ENCODE data around the gene HSPA2. TPM values are rescaled to one million over a fixed set of nuclear protein-coding genes. Genes with fewer than 3 reads are reported as not detected.
"Not testable (repeated sequence)": the region's sequence is repeated elsewhere in the genome, so short reads cannot be mapped to it uniquely, and the experiment has no call there.

The HSPA2 gene
- total RNA-seq, 2 experiments from 2014 or later = 1.5 to 1.9 TPM

GRCh38 chr14:64513271-64513670 lies 27.3 kb upstream of the HSPA2 start:
- H3K4me3 Mint-ChIP-seq = no peak overlapping the region
- H3K4me1 Mint-ChIP-seq (ENCODE audit: low read depth) = peaks cover 94% of the 10 kb centered on the region
- intact Hi-C loops (cut with DNase I, micrococcal nuclease) = no loop called here
- H3K36me3 ChIP-seq (ENCODE audit: insufficient read depth, low read length) = peaks cover 11% of the 10 kb centered on the region
- peaks cover 43% of the 10 kb centered on the region for H3K4me1 ChIP-seq (ENCODE audit: insufficient read depth, low read length)
- no peak overlapping the region for H3K4me3 ChIP-seq (ENCODE audit: low read length)
- peaks cover 27% of the 10 kb centered on the region for H3K36me3 Mint-ChIP-seq (ENCODE audit: low read depth)
- TF ChIP-seq, protein P1, sequence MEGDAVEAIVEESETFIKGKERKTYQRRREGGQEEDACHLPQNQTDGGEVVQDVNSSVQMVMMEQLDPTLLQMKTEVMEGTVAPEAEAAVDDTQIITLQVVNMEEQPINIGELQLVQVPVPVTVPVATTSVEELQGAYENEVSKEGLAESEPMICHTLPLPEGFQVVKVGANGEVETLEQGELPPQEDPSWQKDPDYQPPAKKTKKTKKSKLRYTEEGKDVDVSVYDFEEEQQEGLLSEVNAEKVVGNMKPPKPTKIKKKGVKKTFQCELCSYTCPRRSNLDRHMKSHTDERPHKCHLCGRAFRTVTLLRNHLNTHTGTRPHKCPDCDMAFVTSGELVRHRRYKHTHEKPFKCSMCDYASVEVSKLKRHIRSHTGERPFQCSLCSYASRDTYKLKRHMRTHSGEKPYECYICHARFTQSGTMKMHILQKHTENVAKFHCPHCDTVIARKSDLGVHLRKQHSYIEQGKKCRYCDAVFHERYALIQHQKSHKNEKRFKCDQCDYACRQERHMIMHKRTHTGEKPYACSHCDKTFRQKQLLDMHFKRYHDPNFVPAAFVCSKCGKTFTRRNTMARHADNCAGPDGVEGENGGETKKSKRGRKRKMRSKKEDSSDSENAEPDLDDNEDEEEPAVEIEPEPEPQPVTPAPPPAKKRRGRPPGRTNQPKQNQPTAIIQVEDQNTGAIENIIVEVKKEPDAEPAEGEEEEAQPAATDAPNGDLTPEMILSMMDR (IDR thresholded peaks at IDR 0.05) = no peak
- no peaks in the 10 kb centered on the region for H3K9me3 ChIP-seq (ENCODE audit: control insufficient read depth in 1 of 2, insufficient read depth in 1 of 2, low read length in 2 of 2)
- H3K9me3 Mint-ChIP-seq = no peaks in the 10 kb centered on the region
- DNase-seq (no peak), ATAC-seq (ENCODE audit: poor library complexity) (no peak)
- H3K27ac Mint-ChIP-seq = no peak overlapping the region
- H3K27ac ChIP-seq (ENCODE audit: low read depth in 1 of 2, low read length in 2 of 2) = no peak overlapping the region
- ChIA-PET POLR2A (interaction anchor here (4.8 kb wide), 1 partner anchor 11 kb away, joined by 29 read pairs; the partner anchor contains the start of gene ZBTB25), CTCF (no interaction called here)
- H3K27me3 ChIP-seq (ENCODE audit: control insufficient read depth in 1 of 2, insufficient read depth in 2 of 2, low read length in 2 of 2) = no peaks in the 10 kb centered on the region
- H3K27me3 Mint-ChIP-seq = no peaks in the 10 kb centered on the region

- Histone ChIP-seq H3K4me1 (ENCODE audit: insufficient read depth, low read length) (peaks cover 27% of the 10 kb centered on the region), H3K36me3 (ENCODE audit: insufficient read depth, low read length) (peaks cover 11% of the 10 kb centered on the region), H3K9me3 (ENCODE audit: control insufficient read depth in 1 of 2, insufficient read depth in 1 of 2, low read length in 2 of 2) (no peaks in the 10 kb centered on the region), H3K27me3 (ENCODE audit: control insufficient read depth in 1 of 2, insufficient read depth in 2 of 2, low read length in 2 of 2) (no peaks in the 10 kb centered on the region), H3K4me3 (ENCODE audit: low read length) (no peak overlapping the region), H3K27ac (ENCODE audit: low read depth in 1 of 2, low read length in 2 of 2) (no peak overlapping the region)
- intact Hi-C loops (cut with DNase I, micrococcal nuclease) = no loop called here
- H3K9me3 Mint-ChIP-seq = no peaks in the 10 kb centered on the region
- no peak overlapping the region for H3K27ac Mint-ChIP-seq
- TF ChIP-seq, protein P1 (IDR thresholded peaks at IDR 0.05) = no peak
- ATAC-seq (ENCODE audit: poor library complexity) = no peak
- no peak for DNase-seq
- peaks cover 84% of the 10 kb centered on the region for H3K4me1 Mint-ChIP-seq (ENCODE audit: low read depth)
- peaks cover 28% of the 10 kb centered on the region for H3K36me3 Mint-ChIP-seq (ENCODE audit: low read depth)
- POLR2A ChIA-PET = interaction anchor here (0.6 to 2.5 kb wide), 5 partner anchors 10 to 330 kb away, joined by 3 to 19 read pairs (median 4); partner anchors contain the start of gene ZBTB1
- CTCF ChIA-PET = interaction anchor here (0.7 to 1.7 kb wide), 4 partner anchors 12 to 85 kb away, joined by 3 to 4 read pairs (median 3); partner anchors contain the start of genes HSPA2 and ZBTB25
- no peak overlapping the region for H3K4me3 Mint-ChIP-seq
- H3K27me3 Mint-ChIP-seq = no peaks in the 10 kb centered on the region
Observed at GRCh38 chr14:64515053-64515452, 25.5 kb upstream of the HSPA2 start.

GRCh38 chr14:64516969-64517368 lies 23.6 kb upstream of the HSPA2 start:
- Histone ChIP-seq H3K27ac (ENCODE audit: low read depth in 1 of 2, low read length in 2 of 2) (no peak overlapping the region), H3K27me3 (ENCODE audit: control insufficient read depth in 1 of 2, insufficient read depth in 2 of 2, low read length in 2 of 2) (no peaks in the 10 kb centered on the region), H3K9me3 (ENCODE audit: control insufficient read depth in 1 of 2, insufficient read depth in 1 of 2, low read length in 2 of 2) (no peaks in the 10 kb centered on the region), H3K4me3 (ENCODE audit: low read length) (no peak overlapping the region), H3K4me1 (ENCODE audit: insufficient read depth, low read length) (peaks cover 14% of the 10 kb centered on the region), H3K36me3 (ENCODE audit: insufficient read depth, low read length) (peaks cover 11% of the 10 kb centered on the region)
- intact Hi-C loops (cut with DNase I, micrococcal nuclease) = no loop called here
- no peaks in the 10 kb centered on the region for H3K9me3 Mint-ChIP-seq
- ChIA-PET CTCF (interaction anchor here (1.5 kb wide), 1 partner anchor 87 kb away, joined by 3 read pairs; no protein-coding TSS in a partner anchor), POLR2A (interaction anchor here (2.5 kb wide), 1 partner anchor 12 kb away, joined by 19 read pairs; the partner anchor contains the start of gene ZBTB1)
- no peaks in the 10 kb centered on the region for H3K27me3 Mint-ChIP-seq
- DNase-seq = no peak
- TF ChIP-seq, protein P1 (IDR thresholded peaks at IDR 0.05) = no peak
- H3K4me3 Mint-ChIP-seq = peak overlapping the region; percentile 2
- no peak for ATAC-seq (ENCODE audit: poor library complexity)
- H3K4me1 Mint-ChIP-seq (ENCODE audit: low read depth) = peaks cover 65% of the 10 kb centered on the region
- no peak overlapping the region for H3K27ac Mint-ChIP-seq
- H3K36me3 Mint-ChIP-seq (ENCODE audit: low read depth) = peaks cover 25% of the 10 kb centered on the region

GRCh38 chr14:64517667-64518066 lies 22.9 kb upstream of the HSPA2 start:
- H3K4me3 Mint-ChIP-seq; intact Hi-C loops (cut with DNase I, micrococcal nuclease); POLR2A ChIA-PET; ATAC-seq (ENCODE audit: poor library complexity); H3K27ac Mint-ChIP-seq; H3K27ac ChIP-seq (ENCODE audit: low read depth in 1 of 2, low read length in 2 of 2); H3K27me3 ChIP-seq (ENCODE audit: control insufficient read depth in 1 of 2, insufficient read depth in 2 of 2, low read length in 2 of 2); DNase-seq; H3K9me3 Mint-ChIP-seq; H3K9me3 ChIP-seq (ENCODE audit: control insufficient read depth in 1 of 2, insufficient read depth in 1 of 2, low read length in 2 of 2); H3K27me3 Mint-ChIP-seq; H3K4me3 ChIP-seq (ENCODE audit: low read length); CTCF ChIA-PET: not testable (repeated sequence)
- Mint-ChIP-seq H3K4me1 (ENCODE audit: low read depth) (peaks cover 58% of the 10 kb centered on the region), H3K36me3 (ENCODE audit: low read depth) (peaks cover 24% of the 10 kb centered on the region)
- peaks cover 14% of the 10 kb centered on the region for H3K36me3 ChIP-seq (ENCODE audit: insufficient read depth, low read length)
- peaks cover 10% of the 10 kb centered on the region for H3K4me1 ChIP-seq (ENCODE audit: insufficient read depth, low read length)
